Retinal pigment epithelial cell (primary cell): ENCODE data around the gene KCTD14.
"Not testable (repeated sequence)": the region's sequence is repeated elsewhere in the genome, so short reads cannot be mapped to it uniquely, and the experiment has no call there.

Experiments
- DNase-seq: peaks from one replicate; pipeline ENCODE4 v3.0.0-alpha.2; 2010; ENCODE audit warnings: low read depth
- H3K4me3 ChIP-seq: 2 replicates; pipeline ENCODE4 v1.5.1; 2011; ENCODE audit warnings: mild to moderate bottlenecking, low read length, control low read depth, moderate library complexity
- CTCF ChIP-seq: conservative IDR thresholded peaks from 2 replicates; pipeline ENCODE4 v1.5.1; 2011; ENCODE audit warnings: low read depth, low read length, control low read depth, inconsistent platforms

Gene KCTD14

GRCh38 chr11:78045851-78046485, 22.9 kb upstream of the KCTD14 start:
- H3K4me3 ChIP-seq = peak overlapping the region; percentile 57
- no peak for DNase-seq

GRCh38 chr11:78044706-78045105, 21.6 kb upstream of the KCTD14 start:
- TF ChIP-seq CTCF = no peak
- DNase-seq = no peak

More at GRCh38 chr11:78045851-78046485, 22.9 kb upstream of the KCTD14 start:
- peak; percentile 90 for TF ChIP-seq CTCF

GRCh38 chr11:78041843-78042440, 18.9 kb upstream of the KCTD14 start:
- TF ChIP-seq CTCF = no peak

More at GRCh38 chr11:78044706-78045105, 21.6 kb upstream of the KCTD14 start:
- no peak overlapping the region for H3K4me3 ChIP-seq

GRCh38 chr11:78041380-78041719, 18.3 kb upstream of the KCTD14 start:
- DNase-seq, H3K4me3 ChIP-seq: not testable (repeated sequence)

More at GRCh38 chr11:78041843-78042440, 18.9 kb upstream of the KCTD14 start:
- no peak for DNase-seq
- H3K4me3 ChIP-seq = no peak overlapping the region

- no peak overlapping the region for H3K4me3 ChIP-seq
- TF ChIP-seq CTCF = no peak
- no peak for DNase-seq
Observed at GRCh38 chr11:78040691-78041379, 17.8 kb upstream of the KCTD14 start.

- TF ChIP-seq CTCF = no peak
- DNase-seq = peak; percentile 72
- H3K4me3 ChIP-seq = no peak overlapping the region
Observed at GRCh38 chr11:78039919-78040671, 17.0 kb upstream of the KCTD14 start.

- no peak for DNase-seq
- no peak for TF ChIP-seq CTCF
- no peak overlapping the region for H3K4me3 ChIP-seq
Observed at GRCh38 chr11:78039391-78039918, 16.4 kb upstream of the KCTD14 start.
